ENCODE results near the gene MS4A4A.
"Not testable (repeated sequence)": the region's sequence is repeated elsewhere in the genome, so short reads cannot be mapped to it uniquely, and the experiment has no call there.

MS4A4A gene

DNA sequence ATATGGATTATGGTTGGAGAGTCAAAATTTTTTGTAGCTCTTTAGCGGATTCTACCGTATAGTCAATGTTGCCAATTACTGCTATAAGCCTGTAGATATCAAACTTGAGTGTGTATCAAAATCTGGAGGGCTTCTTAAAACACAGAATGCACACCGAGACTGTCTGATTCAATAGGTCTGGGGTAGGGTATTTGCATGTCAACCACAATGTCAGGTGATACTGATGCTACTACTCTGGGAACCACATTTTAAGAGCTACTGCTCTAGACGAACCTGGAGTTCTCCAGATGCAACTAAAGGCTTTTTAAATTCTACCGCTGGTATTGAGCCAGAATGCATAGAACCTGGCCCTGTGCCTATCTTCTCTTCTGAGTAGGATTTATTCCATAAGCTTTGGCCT lies 15.8 kb upstream of the MS4A4A start:
- TF ChIP-seq CTCF (IDR thresholded peaks at IDR 0.05; ENCODE audit: control extremely low read depth, extremely low read depth, low read depth, missing control alignments) = no peak
- no peak for DNase-seq (ENCODE audit: extremely low spot score)
- CTCF ChIA-PET = interaction anchor here (0.6 to 4.2 kb wide), 48 partner anchors 10 to 636 kb away, joined by 3 to 47 read pairs (median 4); partner anchors contain the start of gene MS4A6A
- POLR2A ChIA-PET = no interaction called here

DNA sequence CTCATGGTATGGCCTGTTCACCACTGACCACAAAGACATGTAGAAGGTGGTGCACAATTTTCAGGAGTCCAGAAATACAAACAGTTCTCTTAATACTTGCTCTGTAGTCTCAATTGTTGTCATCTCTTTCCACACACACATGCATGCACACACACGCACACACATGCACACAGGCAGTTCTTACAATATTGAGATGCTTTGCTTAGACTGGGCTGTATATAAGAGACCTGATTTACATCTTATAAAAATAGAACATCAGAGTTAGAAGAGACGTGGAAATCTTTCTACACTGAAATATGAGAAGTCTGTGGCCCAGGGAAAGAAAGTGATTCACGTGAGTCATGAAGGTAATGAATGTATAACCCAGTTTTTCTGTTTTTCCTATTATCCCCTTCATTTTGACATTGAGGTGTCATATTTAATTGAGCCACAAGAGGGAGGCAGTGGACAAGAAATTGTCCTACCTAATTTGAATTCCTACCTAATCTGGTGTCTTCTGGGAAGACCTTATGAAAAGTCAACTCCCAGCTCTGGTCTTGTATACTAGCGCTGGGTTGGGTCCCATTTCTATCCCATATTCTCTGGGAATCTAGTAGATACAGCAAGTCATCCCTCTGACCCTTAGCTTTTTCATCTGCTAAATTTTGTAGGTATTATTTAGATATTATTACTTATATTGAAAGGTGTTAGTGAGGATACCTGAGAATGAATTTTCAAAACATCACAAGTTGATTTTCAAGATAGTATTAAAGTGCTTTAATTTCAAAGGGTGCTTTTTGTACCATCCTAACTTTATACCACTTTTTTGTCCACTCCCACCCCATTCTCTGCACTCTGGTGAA lies 14.9 kb upstream of the MS4A4A start:
- ChIA-PET POLR2A (no interaction called here), CTCF (interaction anchor here (0.6 to 4.2 kb wide), 52 partner anchors 10 to 635 kb away, joined by 3 to 47 read pairs (median 4); no protein-coding TSS in a partner anchor)
- TF ChIP-seq CTCF (IDR thresholded peaks at IDR 0.05; ENCODE audit: control extremely low read depth, extremely low read depth, low read depth, missing control alignments) = peak; percentile 70
- DNase-seq (ENCODE audit: extremely low spot score) = peak; percentile 31

DNA sequence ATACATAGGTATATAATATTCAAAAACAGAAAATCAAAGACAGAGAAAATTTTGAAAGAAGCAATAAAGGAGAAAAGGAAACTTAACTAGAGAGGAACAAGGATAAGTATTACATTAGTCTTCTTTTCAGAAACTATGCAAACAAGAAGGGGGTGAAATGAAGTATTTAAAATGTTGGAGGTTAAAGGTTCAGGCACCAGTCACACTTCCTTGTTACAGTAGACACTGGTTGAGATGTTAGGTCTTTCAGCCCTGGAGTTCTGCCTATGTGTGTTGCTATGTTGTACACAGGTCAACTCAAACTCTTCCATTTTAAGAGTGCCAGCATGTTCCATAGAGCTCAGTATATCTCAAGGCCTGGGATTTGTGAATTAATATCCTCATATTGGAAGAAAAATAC lies 6.0 kb upstream of the MS4A4A start:
- TF ChIP-seq CTCF (IDR thresholded peaks at IDR 0.05; ENCODE audit: control extremely low read depth, extremely low read depth, low read depth, missing control alignments) = no peak
- ChIA-PET CTCF (interaction anchor here (1.1 to 5.8 kb wide), 4 partner anchors 10 to 71 kb away, joined by 3 to 47 read pairs (median 11); no protein-coding TSS in a partner anchor), POLR2A (no interaction called here)
- DNase-seq (ENCODE audit: extremely low spot score) = no peak

GRCh38 chr11:60281485-60281884 lies 1.0 kb downstream of the MS4A4A start:
- CTCF ChIA-PET = no interaction called here
- no peak for TF ChIP-seq CTCF (IDR thresholded peaks at IDR 0.05; ENCODE audit: control extremely low read depth, extremely low read depth, low read depth, missing control alignments)

GRCh38 chr11:60282286-60282685 lies 1.8 kb downstream of the MS4A4A start:
- TF ChIP-seq CTCF (IDR thresholded peaks at IDR 0.05; ENCODE audit: control extremely low read depth, extremely low read depth, low read depth, missing control alignments) = no peak
- CTCF ChIA-PET = interaction anchor here (1.1 to 1.4 kb wide), 2 partner anchors 30 to 51 kb away, joined by 3 read pairs; no protein-coding TSS in a partner anchor
- POLR2A ChIA-PET = no interaction called here
- no peak for DNase-seq (ENCODE audit: extremely low spot score)

More at GRCh38 chr11:60281485-60281884, 1.0 kb downstream of the MS4A4A start:
- POLR2A ChIA-PET = no interaction called here
- no peak for DNase-seq (ENCODE audit: extremely low spot score)

DNA sequence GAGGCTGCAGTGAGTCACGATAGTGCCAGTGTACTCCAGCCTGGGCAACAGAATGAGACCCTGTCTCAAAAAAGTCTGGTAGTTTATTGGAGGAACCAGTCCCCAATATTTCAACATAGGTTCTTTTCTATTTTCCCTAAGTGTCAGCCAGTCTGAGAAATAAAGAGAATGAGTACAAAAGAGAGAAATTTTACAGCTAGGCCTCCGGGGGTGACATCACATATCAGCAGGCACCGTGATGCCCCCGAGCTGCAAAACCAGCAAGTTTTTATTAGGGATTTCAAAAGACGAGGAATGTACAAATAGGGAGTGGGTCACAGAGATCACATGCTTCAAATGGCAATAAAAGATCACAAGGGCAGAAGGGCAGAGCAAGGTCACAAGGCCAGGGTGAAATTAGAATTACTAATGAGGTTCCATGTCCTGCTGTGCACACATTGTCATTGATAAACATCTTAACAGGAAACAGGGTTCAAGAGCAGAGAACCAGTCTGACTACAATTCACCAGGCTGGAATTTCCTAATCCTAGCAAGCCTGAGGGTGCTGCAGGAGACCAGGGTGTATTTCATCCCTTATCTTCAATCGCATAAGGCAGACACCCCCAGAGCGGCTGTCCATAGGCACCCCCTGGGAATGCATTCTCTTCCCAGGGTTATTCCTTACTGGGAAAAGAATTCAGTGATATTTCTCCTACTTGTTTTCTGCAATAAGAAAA lies 5.1 kb downstream of the MS4A4A start:
- CTCF ChIA-PET; DNase-seq (ENCODE audit: extremely low spot score); POLR2A ChIA-PET: not testable (repeated sequence)

DNA sequence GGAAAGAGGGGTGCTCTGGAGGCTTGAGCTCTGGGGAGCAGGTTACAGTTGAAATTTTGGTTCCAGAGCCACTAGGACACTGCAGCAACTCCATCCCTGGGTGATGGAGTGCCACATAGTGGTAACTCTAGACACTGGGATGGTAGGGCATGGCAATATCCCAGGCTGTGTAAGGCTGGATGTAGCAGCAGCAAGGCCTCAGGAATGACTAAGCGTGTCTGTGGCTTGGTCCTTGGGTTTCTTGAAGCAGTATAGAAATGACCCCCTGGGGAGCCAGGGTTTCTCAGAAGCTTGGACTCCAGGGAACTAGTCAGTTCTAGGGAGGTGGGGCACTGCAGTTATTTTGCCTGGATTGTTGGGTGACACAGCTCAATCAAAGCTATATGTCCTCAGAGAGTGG lies 8.1 kb downstream of the MS4A4A start:
- no peak for TF ChIP-seq CTCF (IDR thresholded peaks at IDR 0.05; ENCODE audit: control extremely low read depth, extremely low read depth, low read depth, missing control alignments)
- ChIA-PET CTCF (interaction anchor here (1.1 to 1.2 kb wide), 2 partner anchors 23 to 24 kb away, joined by 3 read pairs; no protein-coding TSS in a partner anchor), POLR2A (no interaction called here)
- no peak for DNase-seq (ENCODE audit: extremely low spot score)
